Mesothelial cell of epicardium (in vitro differentiated cells): ENCODE data around the gene ANKHD1. TPM values are rescaled to one million over a fixed set of nuclear protein-coding genes. Genes with fewer than 3 reads are reported as not detected.
A peak's percentile ranks its signal among the peaks of the same experiment; 100 is the strongest.

Experiments used
- DNase-seq, 2 experiments: peaks; one replicate each; pipeline ENCODE4 v3.0.0; 2021; ENCODE audit warnings: low spot score in 2 of 2; ENCODE audit not compliant: unreplicated experiment in 2 of 2
- H3K27ac Mint-ChIP-seq: 2 replicates; pipeline ENCODE4 v1.8.0; 2021; ENCODE audit warnings: mixed read lengths
- H3K27me3 Mint-ChIP-seq: 2 replicates; pipeline ENCODE4 v1.8.0; 2021; ENCODE audit warnings: low read depth, mixed read lengths
- H3K36me3 Mint-ChIP-seq: 2 replicates; pipeline ENCODE4 v1.8.0; 2021; ENCODE audit warnings: mixed read lengths
- H3K4me1 Mint-ChIP-seq: 2 replicates; pipeline ENCODE4 v1.8.0; 2021; ENCODE audit warnings: mixed read lengths
- H3K4me3 Mint-ChIP-seq: 2 replicates; pipeline ENCODE4 v1.8.0; 2021; ENCODE audit warnings: mild to moderate bottlenecking, moderate library complexity, mixed read lengths
- H3K9me3 Mint-ChIP-seq: 2 replicates; pipeline ENCODE4 v1.8.0; 2021; ENCODE audit warnings: mixed read lengths
- CTCF ChIP-seq: fragments of 200-600 bp; sonication (generic); IDR thresholded peaks from one replicate; pipeline ENCODE4 v1.5.0; 2021; ENCODE audit warnings: antibody characterized with exemption; ENCODE audit not compliant: unreplicated experiment
- total RNA-seq: library from RNA; stranded (reverse); gene quantifications from 3 replicates; pipeline ENCODE4 v1.2.1, GENCODE V29; 2021

Gene ANKHD1
- total RNA-seq, 1 donor from 2014 or later = 128 TPM

DNA sequence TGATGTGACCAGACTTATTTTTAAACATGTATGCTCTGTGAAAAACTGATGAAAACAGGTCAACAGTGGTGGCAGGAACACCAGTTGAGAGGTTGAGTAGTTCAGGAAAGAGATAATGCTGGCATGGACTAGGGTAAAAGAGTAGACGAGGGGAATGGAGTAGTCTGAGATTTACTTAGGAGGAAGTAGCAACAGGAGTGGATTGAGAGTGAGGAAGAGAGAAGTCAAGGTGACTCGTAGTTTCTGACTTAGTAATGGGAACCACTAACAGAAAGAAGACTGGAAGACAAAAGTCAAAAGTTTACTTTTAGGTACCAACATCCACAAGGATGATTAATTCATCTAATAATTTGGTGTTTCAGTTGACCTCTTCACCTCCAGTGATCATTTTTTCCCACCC lies 152.0 kb downstream of the ANKHD1 start:
- H3K27ac Mint-ChIP-seq = peak overlapping the region; percentile 13
- H3K4me3 Mint-ChIP-seq = no peak overlapping the region
- H3K36me3 Mint-ChIP-seq = peaks cover 11% of the 10 kb centered on the region
- no peak for TF ChIP-seq CTCF
- DNase-seq = no peak
- H3K4me1 Mint-ChIP-seq = peaks cover 32% of the 10 kb centered on the region
- no peaks in the 10 kb centered on the region for H3K9me3 Mint-ChIP-seq
- H3K27me3 Mint-ChIP-seq = no peaks in the 10 kb centered on the region

DNA sequence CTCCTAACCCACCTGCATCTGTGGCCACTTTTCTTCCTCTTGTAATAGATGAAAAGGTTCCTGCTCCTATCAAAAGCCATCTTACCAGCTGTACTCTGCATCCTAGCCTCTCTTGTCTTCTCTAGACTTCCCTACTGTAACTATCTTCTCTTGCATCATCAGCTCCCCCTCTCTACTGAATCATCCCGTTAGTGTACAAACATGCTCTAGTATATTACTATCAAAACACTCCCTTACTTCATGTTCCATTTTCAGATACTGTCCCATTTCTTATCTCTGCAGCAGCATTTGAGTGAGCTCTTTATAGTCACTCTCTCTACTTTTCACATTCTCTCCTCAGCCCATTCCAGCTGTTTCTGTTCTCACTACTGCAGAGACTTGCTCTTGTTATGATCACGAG lies 152.8 kb downstream of the ANKHD1 start:
- Mint-ChIP-seq H3K27ac (no peak overlapping the region), H3K4me3 (no peak overlapping the region), H3K27me3 (no peaks in the 10 kb centered on the region), H3K9me3 (no peaks in the 10 kb centered on the region), H3K4me1 (peaks cover 25% of the 10 kb centered on the region), H3K36me3 (peaks cover 13% of the 10 kb centered on the region)
- TF ChIP-seq CTCF = no peak
- no peak for DNase-seq

- Mint-ChIP-seq H3K36me3 (peaks cover 6% of the 10 kb centered on the region), H3K27ac (peak overlapping the region; percentile 50), H3K4me1 (peaks cover 23% of the 10 kb centered on the region), H3K27me3 (no peaks in the 10 kb centered on the region), H3K9me3 (no peaks in the 10 kb centered on the region), H3K4me3 (peak overlapping the region; percentile 88)
- no peak for TF ChIP-seq CTCF
- DNase-seq = no peak
These were observed 154.2 kb downstream of the ANKHD1 start for GRCh38 chr5:140555747-140556312.

GRCh38 chr5:140556438-140556837 lies 154.8 kb downstream of the ANKHD1 start:
- Mint-ChIP-seq H3K4me3 (peak overlapping the region; percentile 88), H3K36me3 (peaks cover 5% of the 10 kb centered on the region), H3K4me1 (peaks cover 23% of the 10 kb centered on the region), H3K9me3 (no peaks in the 10 kb centered on the region), H3K27ac (peak overlapping the region; percentile 96), H3K27me3 (no peaks in the 10 kb centered on the region)
- TF ChIP-seq CTCF = no peak
- no peak for DNase-seq

DNA sequence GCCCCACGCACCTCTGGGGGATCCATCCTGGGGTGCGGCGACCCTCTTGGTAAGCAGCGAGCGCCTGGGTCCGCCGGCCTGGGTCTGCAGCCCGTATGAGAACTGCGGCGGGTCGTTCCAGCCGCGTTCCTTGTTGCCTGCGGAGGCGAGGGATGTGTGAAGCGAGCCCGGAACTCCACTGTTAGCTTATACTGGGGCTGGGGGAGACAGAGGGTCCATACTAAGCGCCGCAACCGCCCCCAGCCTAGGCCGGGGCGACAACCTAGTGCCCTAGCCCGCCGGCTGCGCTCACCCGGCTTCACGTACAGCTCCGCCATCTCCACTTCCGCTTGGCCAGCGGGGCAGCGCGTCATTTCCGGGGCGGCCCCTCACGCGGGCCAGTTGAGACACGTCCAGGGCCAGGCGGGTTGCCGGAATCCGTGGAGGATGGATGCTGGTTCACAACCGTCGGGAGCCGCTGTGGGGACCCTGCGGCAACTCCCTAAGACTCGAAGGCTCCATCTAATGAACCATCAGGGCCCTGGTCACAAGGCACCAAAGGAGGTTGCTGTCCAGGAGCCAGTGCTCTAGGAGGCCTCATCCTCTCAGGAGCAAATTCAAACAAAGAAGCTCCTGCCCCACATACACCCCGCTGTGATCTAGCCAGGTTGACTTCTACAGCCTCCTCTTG lies 155.6 kb downstream of the ANKHD1 start, which contains the start of gene SRA1:
Gene SRA1, minus strand, starts transcription at position 338 of the 670 bp plus-strand sequence. Its CDS starts 21 bp downstream, at position 317.
- Mint-ChIP-seq H3K4me3 (peak within 1 kb of the TSS; percentile 88), H3K36me3 (peaks cover 5% of the 10 kb centered on the region), H3K9me3 (no peaks in the 10 kb centered on the region), H3K4me1 (peaks cover 23% of the 10 kb centered on the region), H3K27me3 (no peaks in the 10 kb centered on the region), H3K27ac (peak within 1 kb of the TSS; percentile 96)
- peak; percentile 83 to 94 for DNase-seq
- TF ChIP-seq CTCF = no peak
